Hematopoietic multipotent progenitor cell treated with erythropoietin and hydrocortisone succinate and interleukin-3 and kit ligand, for 8 days (in vitro differentiated cells): ENCODE results near the gene ABHD12.

ENCODE experiments used
- DNase-seq: peaks from one replicate; pipeline ENCODE4 v3.0.0-alpha.2; 2015

The ABHD12 gene

GRCh38 chr20:25304025-25304549 lies 86.5 kb downstream of the ABHD12 start:
- no peak for DNase-seq

DNA sequence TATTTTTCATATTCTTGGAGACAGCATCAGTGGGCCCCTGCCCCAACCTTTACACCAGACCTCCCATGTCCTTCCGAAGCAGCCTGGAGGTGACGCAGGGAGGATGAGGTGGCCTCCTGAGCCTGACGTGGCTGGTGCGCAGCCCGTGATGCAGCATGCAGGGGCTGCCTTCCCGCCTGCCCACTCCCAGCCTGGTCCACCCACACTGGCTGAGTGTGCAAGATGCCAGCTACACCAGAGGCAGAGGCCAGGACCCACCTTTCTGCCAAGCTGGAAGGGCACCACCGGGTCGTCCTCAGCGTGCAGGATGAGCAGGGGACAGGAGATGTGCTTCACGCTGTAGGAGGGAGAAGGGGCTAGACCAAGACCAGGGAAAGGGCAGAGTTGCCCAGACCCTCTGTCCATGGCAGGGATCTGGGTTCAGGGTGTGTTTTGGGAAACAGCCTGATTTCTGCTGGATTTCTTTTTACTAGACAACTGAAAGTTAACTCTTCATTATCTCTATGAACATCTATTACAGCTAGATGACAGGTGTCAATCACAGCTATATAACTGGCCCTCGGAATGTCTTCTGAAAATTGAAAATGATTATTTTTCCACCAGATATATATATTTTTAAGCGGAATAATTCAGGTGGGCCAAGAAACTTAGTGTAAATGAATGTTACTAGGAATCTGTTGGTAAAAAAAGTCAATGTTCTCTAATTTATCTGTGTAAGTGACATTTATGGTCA lies 87.2 kb downstream of the ABHD12 start:
- no peak for DNase-seq

- no peak for DNase-seq
Observed at GRCh38 chr20:25302596-25302995, 88.0 kb downstream of the ABHD12 start.

GRCh38 chr20:25301357-25301920 lies 89.2 kb downstream of the ABHD12 start:
- no peak for DNase-seq

GRCh38 chr20:25300496-25301170 lies 90.0 kb downstream of the ABHD12 start:
- DNase-seq = no peak

GRCh38 chr20:25299806-25300205 lies 90.8 kb downstream of the ABHD12 start:
- no peak for DNase-seq

DNA sequence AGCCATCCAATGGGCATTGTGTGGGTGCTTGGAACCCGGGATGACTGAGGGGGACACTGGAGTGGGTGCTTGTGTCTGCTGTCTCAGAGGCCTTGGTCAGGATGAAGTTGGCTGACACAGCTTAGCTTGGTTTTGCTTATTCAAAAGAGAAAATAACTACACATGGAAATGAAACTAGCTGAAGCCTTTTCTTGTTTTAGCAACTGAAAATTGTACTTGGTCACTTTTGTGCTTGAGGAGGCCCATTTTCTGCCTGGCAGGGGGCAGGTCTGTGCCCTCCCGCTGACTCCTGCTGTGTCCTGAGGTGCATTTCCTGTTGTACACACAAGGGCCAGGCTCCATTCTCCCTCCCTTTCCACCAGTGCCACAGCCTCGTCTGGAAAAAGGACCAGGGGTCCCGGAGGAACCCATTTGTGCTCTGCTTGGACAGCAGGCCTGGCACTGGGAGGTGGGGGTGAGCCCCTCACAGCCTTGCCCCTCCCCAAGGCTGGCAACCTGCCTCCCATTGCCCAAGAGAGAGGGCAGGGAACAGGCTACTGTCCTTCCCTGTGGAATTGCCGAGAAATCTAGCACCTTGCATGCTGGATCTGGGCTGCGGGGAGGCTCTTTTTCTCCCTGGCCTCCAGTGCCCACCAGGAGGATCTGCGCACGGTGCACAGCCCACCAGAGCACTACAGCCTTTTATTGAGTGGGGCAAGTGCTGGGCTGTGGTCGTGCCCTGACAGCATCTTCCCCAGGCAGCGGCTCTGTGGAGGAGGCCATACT lies 93.3 kb downstream of the ABHD12 start:
- DNase-seq = no peak

DNA sequence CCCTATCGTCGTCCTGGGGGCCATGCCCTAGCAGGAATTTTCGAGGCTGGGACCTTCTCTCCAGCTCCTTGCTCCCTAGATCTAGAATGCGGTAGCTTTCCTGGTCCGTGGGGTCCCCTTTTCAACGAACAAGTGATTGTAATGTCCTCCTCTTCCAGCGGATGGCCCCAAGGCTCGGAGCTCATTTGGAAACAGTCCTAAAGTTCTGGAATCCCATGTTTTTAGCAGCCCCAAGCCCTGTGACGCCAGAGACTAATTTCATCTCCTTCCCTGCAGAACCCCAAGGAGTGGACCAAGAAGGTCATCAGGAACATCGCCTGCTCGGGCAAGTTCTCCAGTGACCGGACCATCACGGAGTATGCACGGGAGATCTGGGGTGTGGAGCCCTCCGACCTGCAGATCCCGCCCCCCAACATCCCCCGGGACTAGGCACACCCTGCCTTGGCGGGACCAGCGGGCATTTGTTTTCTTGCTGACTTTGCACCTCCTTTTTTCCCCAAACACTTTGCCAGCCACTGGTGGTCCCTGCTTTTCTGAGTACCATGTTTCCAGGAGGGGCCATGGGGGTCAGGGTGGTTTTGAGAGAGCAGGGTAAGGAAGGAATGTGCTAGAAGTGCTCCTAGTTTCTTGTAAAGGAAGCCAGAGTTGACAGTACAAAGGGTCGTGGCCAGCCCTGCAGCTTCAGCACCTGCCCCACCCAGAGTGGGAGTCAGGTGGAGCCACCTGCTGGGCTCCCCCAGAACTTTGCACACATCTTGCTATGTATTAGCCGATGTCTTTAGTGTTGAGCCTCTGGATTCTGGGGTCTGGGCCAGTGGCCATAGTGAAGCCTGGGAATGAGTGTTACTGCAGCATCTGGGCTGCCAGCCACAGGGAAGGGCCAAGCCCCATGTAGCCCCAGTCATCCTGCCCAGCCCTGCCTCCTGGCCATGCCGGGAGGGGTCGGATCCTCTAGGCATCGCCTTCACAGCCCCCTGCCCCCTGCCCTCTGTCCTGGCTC lies 94.2 kb downstream of the ABHD12 start:
- peak; percentile 32 for DNase-seq

DNA sequence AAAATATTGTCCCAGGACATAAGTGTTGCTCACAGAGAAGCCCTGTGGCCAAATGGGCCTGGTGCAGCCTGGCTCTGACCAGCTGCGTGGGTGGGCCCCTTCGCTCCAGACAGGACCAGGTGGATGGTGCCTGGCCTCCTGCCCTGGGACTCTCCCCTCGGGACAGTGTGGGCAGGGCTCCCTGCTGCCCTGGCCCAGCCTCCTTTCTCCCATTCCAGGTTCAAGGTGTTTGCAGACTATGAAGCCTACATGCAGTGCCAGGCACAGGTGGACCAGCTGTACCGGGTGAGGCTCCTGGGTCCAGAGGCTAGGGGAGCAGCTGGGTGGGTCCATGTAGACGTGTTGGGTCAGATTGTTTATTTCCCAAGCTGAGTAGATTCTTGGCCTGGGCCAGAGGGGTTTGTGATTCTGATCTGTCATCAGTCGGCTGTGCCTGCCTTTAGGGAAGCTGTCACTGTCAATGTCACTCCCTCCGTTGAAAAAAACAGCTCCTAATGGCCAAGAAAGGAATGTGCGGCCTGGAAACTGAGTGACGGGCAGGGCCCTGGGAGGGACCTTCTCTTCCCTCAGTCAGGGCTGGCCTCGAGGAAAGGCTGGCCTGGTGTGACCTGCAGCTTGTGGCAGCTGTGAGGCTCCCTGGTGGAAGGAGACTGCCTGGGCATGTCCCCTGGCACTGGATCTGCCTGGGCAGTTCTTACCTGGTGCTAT lies 95.1 kb downstream of the ABHD12 start:
- no peak for DNase-seq

DNA sequence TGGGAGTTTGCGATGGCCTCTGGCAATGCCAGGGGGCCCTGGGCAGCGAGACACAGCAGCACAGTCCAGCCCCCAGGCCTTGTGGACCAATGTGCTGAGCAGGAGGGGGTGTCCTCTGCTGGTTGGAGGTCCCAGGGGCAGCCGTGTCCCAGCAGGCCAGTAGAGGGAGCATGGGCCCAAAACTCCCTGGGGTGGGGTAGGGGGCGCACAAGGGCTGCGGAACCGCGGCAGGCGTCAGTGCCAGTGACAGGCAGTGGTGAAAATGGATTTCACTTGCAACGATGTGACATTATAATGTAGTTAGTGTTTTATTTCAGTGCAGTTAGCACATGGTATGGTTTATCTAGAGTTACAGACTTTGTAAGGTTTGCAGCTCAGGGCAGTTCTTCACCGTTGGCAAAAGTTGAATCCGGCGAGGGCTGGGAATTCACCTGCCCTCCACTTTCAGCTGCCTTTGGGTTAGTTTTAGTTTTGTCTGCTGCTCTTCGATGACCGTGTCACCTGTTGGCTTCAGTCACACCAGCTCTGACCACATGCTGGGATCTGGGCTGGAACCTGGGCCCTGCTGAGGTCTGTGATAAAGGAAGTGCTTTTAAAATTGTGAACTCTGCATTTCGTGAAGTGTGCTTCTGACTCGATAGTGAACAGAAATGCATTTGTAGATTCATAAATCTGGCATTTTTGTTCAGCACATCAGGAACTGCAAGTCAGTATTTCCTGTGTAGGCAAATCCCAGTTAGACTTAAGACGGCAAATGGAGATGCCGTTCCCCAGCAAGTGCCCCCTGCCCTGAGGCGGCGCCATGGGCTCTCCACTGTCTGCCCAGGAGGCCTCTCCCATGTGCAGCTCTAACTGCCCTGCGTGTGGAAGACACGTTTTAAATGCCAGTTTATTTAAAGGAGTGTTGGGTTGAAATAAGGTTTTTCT lies 95.9 kb downstream of the ABHD12 start:
- peak; percentile 51 for DNase-seq

GRCh38 chr20:25293910-25294458 lies 96.7 kb downstream of the ABHD12 start:
- DNase-seq = no peak

- no peak for DNase-seq
Observed at GRCh38 chr20:25293507-25293906, 97.1 kb downstream of the ABHD12 start.

DNA sequence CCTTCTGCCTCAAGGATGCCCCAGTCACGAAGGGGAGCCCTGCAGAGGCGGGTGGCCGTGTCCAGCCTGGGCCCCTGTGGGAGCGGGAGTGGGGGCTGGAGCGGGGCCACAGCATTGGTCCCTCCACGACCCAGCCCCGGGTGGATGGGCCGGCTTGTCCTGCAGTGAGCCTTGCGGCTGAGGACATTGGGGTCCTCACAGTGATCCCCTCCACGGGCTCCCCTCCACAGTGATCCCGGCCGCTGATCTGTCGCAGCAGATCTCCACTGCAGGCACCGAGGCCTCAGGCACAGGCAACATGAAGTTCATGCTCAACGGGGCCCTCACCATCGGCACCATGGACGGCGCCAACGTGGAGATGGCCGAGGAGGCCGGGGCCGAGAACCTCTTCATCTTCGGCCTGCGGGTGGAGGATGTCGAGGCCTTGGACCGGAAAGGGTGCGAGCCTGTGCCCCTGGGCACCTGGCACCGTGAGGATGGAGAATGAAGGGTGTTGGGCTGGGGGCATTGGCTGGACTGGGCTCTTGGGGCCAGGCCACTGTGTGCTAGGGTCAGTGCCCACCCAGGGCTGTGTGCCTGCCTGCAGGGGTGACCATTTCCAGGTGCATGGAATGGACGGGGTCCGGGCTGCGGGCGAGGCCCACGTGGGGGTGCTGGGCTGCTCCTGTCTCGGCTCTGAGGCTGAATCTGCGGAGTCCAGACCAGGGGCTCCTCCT lies 98.3 kb downstream of the ABHD12 start:
- no peak for DNase-seq

DNA sequence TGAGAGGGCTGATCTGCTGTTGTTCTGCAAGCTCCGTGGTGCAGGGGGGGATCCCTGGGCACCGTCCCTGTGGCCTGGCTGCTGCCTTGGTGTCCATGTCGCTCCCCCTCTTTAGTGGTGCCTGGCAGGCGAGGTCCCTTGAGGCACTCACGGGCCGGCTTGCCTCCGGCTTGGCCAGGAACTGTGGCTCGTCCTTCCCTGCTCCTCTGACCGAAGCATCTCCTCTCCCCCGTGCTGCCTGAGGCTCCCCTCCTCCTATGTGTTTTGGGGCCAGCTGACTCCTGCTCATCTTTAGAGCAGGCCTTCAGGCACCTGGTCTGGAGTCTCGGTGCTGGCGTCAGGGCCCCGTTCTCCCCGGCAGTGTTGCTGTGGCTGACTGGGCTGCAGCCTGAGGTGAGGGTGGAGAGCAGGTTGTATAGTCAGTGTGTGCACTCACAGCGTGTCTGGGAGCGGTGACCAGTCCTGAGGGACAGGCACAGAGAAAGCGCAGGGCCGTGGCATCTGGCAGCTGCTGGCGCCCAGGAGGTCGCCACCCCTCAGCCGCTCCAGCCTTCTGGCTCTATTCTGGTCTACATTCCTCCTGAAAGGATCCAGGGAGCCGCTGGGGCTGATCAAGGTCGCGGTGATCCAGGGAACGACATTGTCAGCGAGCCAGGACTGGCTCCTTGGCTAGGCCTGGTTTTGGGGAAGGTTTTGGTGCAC lies 99.1 kb downstream of the ABHD12 start:
- DNase-seq = no peak

- DNase-seq = no peak
Observed at GRCh38 chr20:25290646-25291431, 99.8 kb downstream of the ABHD12 start.

DNA sequence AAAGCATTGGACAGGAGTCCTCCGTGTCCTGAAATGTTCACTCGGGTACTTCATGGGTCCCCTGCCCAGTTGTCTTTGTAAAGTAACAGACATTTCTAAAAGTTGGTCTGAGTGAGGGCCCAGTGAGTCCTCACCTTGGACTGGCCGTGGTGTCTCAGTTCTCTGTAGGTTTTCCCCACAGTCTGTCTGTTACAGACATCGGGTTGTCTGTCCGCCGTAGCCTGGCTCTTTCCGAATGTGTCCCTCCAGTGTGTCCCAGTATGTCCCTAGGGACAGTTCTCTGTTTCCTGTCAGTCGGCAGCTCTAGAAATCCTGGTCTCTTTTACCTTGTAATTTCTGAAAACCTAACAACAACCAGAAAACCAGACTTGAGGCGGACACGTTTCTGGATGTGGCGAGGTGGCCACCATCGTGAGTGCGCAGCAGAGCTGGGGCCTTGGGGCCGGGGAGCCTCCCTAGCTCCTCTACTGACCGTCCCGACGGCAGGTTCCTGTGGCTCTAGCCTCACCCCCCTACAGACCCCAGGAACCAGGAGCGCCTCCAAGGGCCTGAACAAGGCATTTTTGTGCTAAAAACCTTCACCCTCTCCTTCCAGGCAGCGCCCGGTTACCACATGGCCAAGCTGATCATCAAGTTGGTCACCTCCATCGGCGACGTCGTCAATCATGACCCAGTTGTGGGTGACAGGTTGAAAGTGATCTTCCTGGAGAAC lies 100.6 kb downstream of the ABHD12 start:
- no peak for DNase-seq
